GM12873 (cell line): Measurements from ENCODE around the gene PAFAH2.

Source experiments
- TF ChIP-seq, protein P1 (sequence below): IDR thresholded peaks from 2 replicates; pipeline ENCODE4 v1.5.1; 2012; ENCODE audit warnings: low read depth, mild to moderate bottlenecking, moderate library complexity, low read length, control low read depth; ENCODE audit not compliant: insufficient read depth; ENCODE audit errors: missing control alignments

The PAFAH2 gene

DNA sequence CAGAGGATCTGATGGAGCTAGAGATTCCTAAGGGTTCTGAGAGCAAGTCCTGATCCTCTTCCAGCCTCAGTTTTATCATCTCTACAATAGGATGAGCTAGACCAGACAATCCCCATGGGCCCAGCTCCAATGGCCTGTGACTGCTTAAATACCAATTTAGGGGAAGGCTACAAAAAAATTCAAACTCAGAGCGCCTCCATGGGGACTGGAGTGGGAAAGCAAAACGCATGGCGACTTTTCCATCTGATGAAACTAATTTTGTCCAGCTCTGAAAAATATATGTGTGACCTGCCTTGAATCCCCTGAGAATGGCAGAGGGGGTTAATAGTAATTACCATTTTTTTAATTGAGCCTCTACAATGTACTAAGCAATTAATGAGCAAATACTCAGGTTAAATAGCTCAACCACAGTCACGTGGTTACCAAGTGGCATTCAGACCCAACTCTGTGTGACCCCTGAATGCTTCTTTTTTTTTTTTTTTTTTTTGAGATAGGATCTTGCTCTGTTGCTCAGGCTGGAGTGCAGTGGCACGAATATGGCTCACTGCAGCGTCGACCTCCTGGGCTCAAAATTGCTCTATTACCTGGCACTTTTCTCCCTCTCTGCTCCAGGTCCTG is 32.1 kb upstream of the PAFAH2 start:
- TF ChIP-seq, protein P1, sequence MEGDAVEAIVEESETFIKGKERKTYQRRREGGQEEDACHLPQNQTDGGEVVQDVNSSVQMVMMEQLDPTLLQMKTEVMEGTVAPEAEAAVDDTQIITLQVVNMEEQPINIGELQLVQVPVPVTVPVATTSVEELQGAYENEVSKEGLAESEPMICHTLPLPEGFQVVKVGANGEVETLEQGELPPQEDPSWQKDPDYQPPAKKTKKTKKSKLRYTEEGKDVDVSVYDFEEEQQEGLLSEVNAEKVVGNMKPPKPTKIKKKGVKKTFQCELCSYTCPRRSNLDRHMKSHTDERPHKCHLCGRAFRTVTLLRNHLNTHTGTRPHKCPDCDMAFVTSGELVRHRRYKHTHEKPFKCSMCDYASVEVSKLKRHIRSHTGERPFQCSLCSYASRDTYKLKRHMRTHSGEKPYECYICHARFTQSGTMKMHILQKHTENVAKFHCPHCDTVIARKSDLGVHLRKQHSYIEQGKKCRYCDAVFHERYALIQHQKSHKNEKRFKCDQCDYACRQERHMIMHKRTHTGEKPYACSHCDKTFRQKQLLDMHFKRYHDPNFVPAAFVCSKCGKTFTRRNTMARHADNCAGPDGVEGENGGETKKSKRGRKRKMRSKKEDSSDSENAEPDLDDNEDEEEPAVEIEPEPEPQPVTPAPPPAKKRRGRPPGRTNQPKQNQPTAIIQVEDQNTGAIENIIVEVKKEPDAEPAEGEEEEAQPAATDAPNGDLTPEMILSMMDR: peak; percentile 6

- TF ChIP-seq, protein P1: no peak
These were observed 31.4 kb upstream of the PAFAH2 start for GRCh38 chr1:26029054-26029863.

GRCh38 chr1:26028490-26028980 is 30.7 kb upstream of the PAFAH2 start:
- TF ChIP-seq, protein P1: no peak

GRCh38 chr1:26027716-26028489 is 30.0 kb upstream of the PAFAH2 start:
- TF ChIP-seq, protein P1: no peak

GRCh38 chr1:26025517-26025916 is 27.7 kb upstream of the PAFAH2 start:
- TF ChIP-seq, protein P1: no peak

- TF ChIP-seq, protein P1: no peak
These were observed 27.2 kb upstream of the PAFAH2 start for GRCh38 chr1:26025060-26025459.

DNA sequence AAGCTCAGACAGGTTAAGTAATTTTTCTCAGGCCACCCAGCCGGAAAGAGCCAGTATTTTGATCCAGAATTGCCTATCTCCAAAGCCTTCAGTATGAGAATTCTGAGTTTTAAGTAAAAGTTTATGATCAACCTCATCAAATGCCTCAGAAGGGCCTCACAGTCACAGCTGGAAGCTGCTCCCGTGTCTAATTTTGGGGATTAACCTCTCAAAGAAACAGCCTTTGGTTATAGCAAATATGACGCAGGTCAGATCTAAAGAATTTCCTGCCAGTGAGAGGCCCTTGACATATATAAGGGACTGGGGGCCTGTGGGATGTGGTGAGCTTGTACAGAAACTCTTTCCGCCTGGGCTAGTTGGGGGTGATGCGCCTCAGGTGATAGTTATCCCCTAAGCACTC is 26.0 kb upstream of the PAFAH2 start:
- TF ChIP-seq, protein P1: no peak
